ENCODE data around the gene MDM2. TPM values are rescaled to one million over a fixed set of nuclear protein-coding genes. Genes with fewer than 3 reads are reported as not detected.
"Not testable (repeated sequence)": the region's sequence is repeated elsewhere in the genome, so short reads cannot be mapped to it uniquely, and the experiment has no call there.

MDM2 gene
- total RNA-seq, 3 donors from 2014 or later, result 69.4 to 73.3 (median 71.8) TPM

DNA sequence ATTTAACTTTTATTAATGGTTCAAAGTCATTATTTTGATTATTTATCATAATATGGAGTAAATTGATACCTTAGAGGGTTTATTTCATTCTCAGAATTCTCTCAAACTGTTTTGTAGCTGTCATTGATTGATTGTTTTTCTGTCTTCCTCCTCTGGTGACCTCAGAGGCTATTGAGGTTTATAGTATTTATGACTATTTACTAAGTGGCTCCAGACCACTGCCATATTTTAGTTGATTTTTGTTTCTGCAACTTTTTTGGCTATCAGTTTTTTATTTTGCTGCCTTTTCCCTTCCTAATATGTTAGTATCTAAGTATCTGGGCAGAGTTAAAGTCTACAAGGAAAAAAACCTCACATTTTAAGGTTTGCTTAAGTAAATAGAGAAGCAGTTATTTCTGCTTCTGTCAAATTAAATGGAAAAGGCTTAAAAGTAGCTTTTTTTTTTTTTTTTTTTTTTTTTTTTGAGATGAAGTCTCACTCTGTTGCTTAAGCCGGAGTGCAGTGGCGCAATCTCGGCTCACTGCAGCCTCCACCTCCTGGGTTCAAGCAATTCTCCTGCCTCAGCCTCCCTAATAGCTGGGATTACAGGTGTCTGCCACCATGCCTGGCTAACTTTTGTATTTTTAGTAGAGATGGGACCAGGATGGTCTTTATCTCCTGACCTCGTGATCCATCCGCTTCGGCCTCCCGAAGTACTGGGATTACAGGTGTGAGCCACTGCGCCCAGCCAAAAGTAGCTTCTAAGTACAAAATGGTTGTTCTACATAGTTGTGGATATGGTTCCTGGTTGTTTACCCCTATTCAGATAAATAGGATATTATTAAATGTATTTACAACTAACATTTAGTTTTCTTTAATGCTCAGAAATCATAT is 8.2 kb downstream of the MDM2 start:
- intact Hi-C loops (cut with DNase I; ENCODE audit: low total_unique reads), result no loop called here
- DNase-seq (ENCODE audit: low spot score in 2 of 2), result no peak
- H3K9me3 ChIP-seq, result no peaks in the 10 kb centered on the region
- no peak overlapping the region for H3K4me3 ChIP-seq
- peaks cover 0 to 8% of the 10 kb centered on the region in 2 donors for H3K4me1 ChIP-seq
- no peak overlapping the region for H3K27ac ChIP-seq
- no peaks in the 10 kb centered on the region for H3K36me3 ChIP-seq
- TF ChIP-seq CTCF (IDR thresholded peaks at IDR 0.05) (no peak), POLR2AphosphoS5 (IDR thresholded peaks at IDR 0.05) (no peak), POLR2A (IDR thresholded peaks at IDR 0.05) (no peak)
- no peaks in the 10 kb centered on the region for H3K27me3 ChIP-seq

GRCh38 chr12:68819481-68819880 is 11.5 kb downstream of the MDM2 start:
- H3K27me3 ChIP-seq; intact Hi-C loops (cut with DNase I; ENCODE audit: low total_unique reads); H3K4me1 ChIP-seq; H3K4me3 ChIP-seq; H3K27ac ChIP-seq; DNase-seq (ENCODE audit: low spot score in 2 of 2); H3K9me3 ChIP-seq; H3K36me3 ChIP-seq: not testable (repeated sequence)

DNA sequence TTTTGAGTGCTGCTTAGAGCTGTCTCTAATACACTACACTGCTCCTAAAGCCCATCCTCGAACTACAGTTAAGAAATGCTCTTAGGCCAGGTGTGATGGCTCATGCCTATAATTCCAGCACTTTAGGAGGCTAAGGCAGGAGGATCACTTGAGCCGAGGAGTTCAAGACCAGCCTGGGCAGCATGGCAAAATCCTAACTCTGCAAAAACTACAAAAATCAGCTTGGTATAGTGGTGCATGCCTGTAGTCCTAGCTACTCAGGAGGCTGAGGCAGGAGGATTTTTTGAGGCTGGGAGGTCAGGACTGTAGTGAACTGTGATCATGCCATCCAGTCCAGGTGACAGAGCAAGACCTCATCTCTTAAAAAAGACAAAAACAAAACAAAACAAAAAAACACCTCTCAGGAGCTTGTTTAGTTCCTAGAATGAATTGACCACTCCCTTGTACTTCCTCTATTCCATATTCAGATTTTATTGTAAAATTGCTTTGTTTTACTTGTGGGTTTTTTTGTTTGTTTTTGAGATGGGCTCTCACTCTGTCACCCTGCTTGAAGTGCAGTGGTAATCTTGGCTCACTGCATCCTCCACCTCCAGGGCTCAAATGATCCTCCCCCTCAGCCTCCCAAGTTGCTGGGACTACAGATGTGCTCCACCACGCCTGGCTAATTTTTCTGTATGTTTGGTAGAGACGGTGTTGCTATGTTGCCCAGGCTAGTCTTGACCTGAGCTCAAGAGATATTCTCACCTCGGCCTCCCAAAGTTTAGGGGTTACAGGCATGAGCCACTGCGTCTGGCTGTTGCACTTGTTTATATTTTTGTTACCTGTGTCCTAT is 13.6 kb downstream of the MDM2 start:
- TF ChIP-seq POLR2A (IDR thresholded peaks at IDR 0.05) (no peak), CTCF (IDR thresholded peaks at IDR 0.05) (no peak), POLR2AphosphoS5 (IDR thresholded peaks at IDR 0.05) (no peak)
- intact Hi-C loops (cut with DNase I; ENCODE audit: low total_unique reads), result no loop called here
- H3K4me1 ChIP-seq, result no peaks in the 10 kb centered on the region
- no peak overlapping the region for H3K27ac ChIP-seq
- no peak overlapping the region for H3K4me3 ChIP-seq
- no peaks in the 10 kb centered on the region for H3K9me3 ChIP-seq
- DNase-seq (ENCODE audit: low spot score in 2 of 2), result no peak
- H3K27me3 ChIP-seq, result no peaks in the 10 kb centered on the region
- H3K36me3 ChIP-seq, result no peaks in the 10 kb centered on the region

DNA sequence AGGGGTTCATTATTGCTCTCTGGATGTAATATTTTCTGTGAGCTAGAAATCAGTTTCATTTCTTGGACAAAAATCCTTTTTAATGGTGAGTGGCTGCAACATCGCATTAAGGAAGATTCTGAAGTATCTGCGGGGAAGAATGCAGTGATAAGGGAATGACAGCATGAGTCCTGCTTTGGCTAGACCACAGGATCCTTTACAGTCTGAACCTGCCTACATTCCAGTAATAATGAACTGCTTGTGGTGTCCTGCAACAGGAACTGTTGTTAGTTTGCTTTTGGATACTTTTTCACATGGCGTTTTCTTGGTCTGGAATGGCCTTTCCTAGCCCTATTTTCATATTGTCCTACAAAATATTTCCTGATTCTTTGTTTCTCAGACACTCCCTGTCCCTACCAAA is 15.7 kb downstream of the MDM2 start:
- Histone ChIP-seq H3K9me3 (no peaks in the 10 kb centered on the region), H3K27ac (no peak overlapping the region), H3K36me3 (no peaks in the 10 kb centered on the region), H3K4me1 (no peaks in the 10 kb centered on the region), H3K27me3 (no peaks in the 10 kb centered on the region), H3K4me3 (no peak overlapping the region)
- DNase-seq (ENCODE audit: low spot score in 2 of 2), result no peak
- TF ChIP-seq CTCF (IDR thresholded peaks at IDR 0.05) (no peak), POLR2AphosphoS5 (IDR thresholded peaks at IDR 0.05) (no peak), POLR2A (IDR thresholded peaks at IDR 0.05) (no peak)
- intact Hi-C loops (cut with DNase I; ENCODE audit: low total_unique reads), result no loop called here

GRCh38 chr12:68824131-68824530 is 16.2 kb downstream of the MDM2 start:
- intact Hi-C loops (cut with DNase I; ENCODE audit: low total_unique reads), result no loop called here
- Histone ChIP-seq H3K27me3 (no peaks in the 10 kb centered on the region), H3K4me1 (no peaks in the 10 kb centered on the region), H3K9me3 (no peaks in the 10 kb centered on the region), H3K27ac (no peak overlapping the region), H3K4me3 (no peak overlapping the region), H3K36me3 (no peaks in the 10 kb centered on the region)
- TF ChIP-seq CTCF (IDR thresholded peaks at IDR 0.05) (no peak), POLR2AphosphoS5 (IDR thresholded peaks at IDR 0.05) (no peak), POLR2A (IDR thresholded peaks at IDR 0.05) (no peak)
- DNase-seq (ENCODE audit: low spot score in 2 of 2), result no peak

Measured in breast epithelium (tissue), 4 donors.